HG03457 (cell line): Measurements from ENCODE around the gene SLCO2B1.

Experiments
- ATAC-seq: cut with Tn5 transposase; IDR thresholded peaks from one replicate; pipeline ENCODE4 v1.9.1; 2021; ENCODE audit warnings: moderate number of reproducible peaks; ENCODE audit not compliant: unreplicated experiment

SLCO2B1 gene

GRCh38 chr11:75145196-75145971 lies 5.5 kb upstream of the SLCO2B1 start:
- no peak for ATAC-seq

DNA sequence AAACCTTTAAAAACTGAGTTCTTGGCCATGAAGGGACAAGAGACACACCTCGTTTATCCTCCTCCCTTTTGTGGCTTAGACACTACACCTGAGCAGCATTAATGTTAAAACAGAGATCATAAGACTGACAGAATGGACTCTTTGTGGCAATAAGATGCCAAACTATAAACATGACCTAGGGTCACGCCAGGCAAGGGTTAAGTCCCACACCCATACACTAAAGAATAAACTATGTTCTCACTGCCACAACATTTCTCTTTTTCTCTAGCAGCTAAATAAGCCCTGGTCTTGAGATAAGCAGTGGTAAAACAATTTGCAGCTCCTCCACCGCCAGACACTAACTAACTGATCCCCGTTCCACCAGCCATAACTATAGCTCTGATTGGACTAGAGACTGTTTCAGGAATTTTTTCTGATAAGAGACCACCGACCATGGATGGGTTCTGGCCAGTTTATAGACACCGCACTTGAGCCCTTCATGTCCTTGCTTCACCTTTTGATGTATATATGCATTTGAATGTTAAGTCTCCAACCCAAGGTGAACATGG lies 4.9 kb upstream of the SLCO2B1 start:
- no peak for ATAC-seq

DNA sequence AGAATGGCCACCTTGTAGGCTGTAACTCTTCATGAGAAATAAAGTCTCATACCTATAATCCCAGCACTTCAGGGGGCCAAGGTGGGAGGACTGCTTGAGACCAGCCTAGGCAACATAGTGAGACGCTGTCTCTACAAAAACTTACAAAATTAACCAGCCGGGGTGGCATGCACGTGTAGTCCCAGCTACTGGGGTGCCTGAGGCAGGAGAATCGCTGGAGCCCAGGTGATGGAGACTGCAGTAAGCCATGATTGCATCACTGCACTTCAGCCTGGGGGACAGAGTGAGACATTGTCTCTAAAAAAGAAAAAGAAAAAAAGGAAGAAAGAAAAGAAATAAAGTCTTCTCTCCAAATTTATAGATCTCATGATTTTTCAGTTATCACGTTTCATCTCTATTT lies 4.2 kb upstream of the SLCO2B1 start:
- ATAC-seq = no peak

GRCh38 chr11:75147191-75147874 lies 3.6 kb upstream of the SLCO2B1 start:
- no peak for ATAC-seq

GRCh38 chr11:75147875-75148263 lies 3.0 kb upstream of the SLCO2B1 start:
- no peak for ATAC-seq

- ATAC-seq = no peak
Observed at GRCh38 chr11:75148436-75148983, 2.4 kb upstream of the SLCO2B1 start.

- no peak for ATAC-seq
Observed at GRCh38 chr11:75149766-75150465, 991 bp upstream of the SLCO2B1 start.

- ATAC-seq = no peak
Observed at GRCh38 chr11:75151346-75152047, 590 bp downstream of the SLCO2B1 start.

- ATAC-seq = no peak
Observed at GRCh38 chr11:75152090-75152489, 1.2 kb downstream of the SLCO2B1 start.

DNA sequence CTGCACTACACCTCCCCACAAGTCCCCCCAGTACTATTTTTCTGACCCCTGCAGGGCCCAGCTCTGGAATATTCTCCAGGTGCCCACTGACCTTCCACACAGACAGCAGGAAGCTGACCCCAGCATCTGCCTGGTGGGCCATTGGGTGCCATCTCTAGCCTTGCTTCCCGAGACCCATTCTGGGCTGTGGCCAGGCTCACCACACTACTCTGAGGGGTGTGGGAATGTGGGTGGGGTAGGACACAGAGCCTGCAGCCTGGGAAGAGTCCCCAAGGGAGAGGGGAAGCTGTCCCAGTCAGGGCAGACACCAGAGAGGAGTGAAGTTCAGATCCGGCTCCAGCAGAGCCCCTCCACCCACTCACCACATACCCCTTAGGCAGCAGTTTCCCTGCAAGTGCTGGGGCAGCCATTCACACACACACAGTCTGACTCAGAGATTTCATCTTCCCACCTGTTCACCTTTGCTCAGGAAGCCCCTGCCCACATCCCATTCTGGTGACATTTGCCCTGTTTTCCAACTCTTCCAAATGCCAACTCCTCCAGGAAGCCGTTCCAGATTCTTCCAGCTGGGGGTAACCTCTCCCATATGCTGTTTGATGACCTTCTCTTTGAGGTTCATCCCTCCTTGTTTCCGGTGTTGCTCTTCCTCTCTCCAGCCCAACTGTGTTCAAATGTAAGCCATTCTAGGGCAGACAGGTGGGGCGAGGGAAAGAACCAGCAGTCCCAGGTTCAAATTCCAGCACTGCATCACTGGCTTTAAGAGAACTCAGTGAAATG lies 1.9 kb downstream of the SLCO2B1 start:
- ATAC-seq = no peak

- no peak for ATAC-seq
Observed at GRCh38 chr11:75154646-75155569, 4.0 kb downstream of the SLCO2B1 start.

DNA sequence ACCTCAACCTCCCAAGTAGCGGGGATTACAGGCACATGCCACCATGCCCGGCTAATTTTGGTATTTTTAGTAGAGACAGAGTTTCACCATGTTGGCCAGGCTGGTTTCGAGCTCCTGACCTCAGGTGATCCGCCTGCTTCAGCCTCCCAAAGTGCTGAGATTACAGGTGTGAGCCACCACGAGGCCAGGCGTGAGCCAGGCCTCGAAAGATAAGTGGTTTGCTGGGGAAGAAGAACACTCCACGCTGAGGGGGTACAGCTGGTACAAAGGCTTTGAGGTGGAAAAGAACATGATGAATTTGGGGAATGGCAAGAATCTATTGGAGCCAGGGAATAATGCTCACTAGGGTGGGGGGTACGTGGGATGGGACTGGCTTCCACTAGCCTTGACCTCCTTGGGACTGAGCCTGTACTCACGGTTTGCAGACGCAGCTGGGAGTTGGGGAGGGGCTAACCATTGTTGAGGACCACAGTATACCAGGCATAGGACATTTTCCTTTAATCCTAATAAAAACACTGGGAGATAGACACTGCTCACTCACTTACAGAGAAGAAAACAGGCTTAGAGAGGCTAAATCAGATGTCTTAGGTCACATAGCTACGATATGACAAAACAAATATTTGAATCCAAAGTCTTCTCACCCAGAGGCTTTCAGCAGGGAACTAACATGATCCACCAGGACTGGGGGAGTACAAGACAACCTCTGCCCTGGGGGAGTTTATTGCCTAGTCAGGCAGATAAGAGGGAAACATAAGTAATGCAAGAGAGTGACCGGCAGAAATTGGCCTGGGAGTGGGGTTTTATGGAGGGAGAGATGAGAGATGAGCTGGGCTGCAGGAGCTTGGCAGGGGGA lies 4.9 kb downstream of the SLCO2B1 start:
- no peak for ATAC-seq

DNA sequence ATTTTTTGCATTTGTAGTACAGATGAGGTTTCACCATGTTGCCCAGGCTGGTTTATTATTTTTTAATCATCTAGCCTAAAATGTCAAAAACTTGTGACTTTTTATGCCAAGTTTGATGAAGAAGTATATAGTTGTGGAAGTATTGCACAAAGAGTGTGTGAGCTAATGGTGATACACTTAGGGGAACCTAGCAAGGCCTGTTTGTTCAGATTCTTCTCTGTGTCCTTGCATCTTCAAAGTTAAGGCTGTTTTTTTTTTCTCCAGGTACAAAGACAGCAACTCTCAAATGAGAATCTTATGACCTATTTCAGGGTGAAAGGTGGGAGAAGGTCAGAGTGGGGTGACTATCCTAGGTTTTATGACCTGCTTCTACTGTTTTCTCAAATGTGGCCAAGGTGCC lies 7.3 kb downstream of the SLCO2B1 start:
- no peak for ATAC-seq

DNA sequence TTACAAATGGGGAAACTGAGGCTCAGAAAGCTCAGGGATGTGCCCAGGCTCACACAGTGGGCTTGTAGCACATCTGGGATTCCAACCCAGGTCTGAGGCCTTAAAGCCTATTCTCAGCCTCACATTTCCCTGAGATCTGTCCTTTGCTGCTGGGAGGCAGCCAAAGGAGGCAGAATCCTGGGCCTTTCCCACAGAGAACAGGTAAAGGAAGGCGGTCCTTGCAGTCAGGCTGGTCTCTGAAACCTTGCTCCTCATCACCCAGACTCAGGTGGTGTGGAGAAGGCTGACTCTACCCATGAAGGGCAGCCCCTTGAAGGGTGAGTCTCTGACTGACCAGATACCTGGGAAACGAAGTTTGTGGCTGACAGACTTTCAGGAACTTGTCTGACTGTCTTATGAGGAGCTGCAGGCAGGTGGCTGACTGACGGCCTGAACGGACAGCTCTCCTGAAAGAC lies 7.8 kb downstream of the SLCO2B1 start:
- ATAC-seq = no peak

DNA sequence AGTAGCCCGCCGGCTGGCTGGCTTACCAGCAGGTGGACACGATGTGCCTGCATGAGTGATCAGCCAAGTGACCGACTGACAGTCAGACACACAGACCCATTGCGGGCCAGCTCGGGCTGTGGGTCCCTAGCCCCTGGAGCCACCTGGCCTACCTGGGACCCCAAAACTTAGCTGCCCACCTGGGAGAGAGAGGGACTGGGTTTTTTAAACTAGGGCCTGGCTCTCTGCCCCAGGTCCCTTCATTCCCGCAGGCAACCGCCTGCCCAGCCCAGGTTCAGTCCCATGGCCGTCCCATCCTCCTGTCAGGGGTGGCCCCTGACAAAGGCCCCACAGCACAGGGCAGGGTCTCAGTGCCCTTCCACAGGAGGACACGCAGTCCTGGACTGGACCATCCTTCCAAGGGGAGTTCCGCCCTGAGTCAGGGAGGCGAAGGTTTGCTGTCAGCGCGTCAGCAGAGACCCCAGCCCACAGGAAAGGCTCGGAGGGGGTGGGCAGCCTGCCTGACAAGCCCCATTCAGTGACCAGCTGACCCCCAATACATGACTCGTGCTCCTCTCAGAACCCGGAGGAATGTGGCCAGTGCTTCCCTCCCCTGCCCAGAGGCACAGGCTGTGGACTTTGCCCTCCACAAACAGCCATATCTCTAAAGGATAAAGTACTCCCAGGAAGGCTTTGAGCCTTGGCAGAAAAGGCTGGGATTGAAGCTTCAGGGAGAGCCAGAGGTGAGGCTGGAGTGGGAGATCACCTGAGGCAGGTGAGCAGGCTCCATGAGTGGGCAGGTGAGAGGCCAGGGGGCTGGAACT lies 8.4 kb downstream of the SLCO2B1 start:
- no peak for ATAC-seq

GRCh38 chr11:75160220-75160757 lies 9.4 kb downstream of the SLCO2B1 start:
- ATAC-seq = no peak

GRCh38 chr11:75160880-75161279 lies 10.0 kb downstream of the SLCO2B1 start:
- no peak for ATAC-seq
